IPS-18c (cell line): ENCODE measurements around the gene DCDC2B.
"Not testable (repeated sequence)": the region's sequence is repeated elsewhere in the genome, so short reads cannot be mapped to it uniquely, and the experiment has no call there.

Experiments
- H3K4me3 ChIP-seq: 2 replicates; pipeline ENCODE4 v1.7.0; 2013; ENCODE audit warnings: low read depth, mild to moderate bottlenecking, low read length, moderate library complexity; ENCODE audit not compliant: insufficient read depth
- H3K9me3 ChIP-seq: one replicate; pipeline ENCODE4 v1.6.1; 2013; ENCODE audit warnings: mild to moderate bottlenecking, low read length, moderate library complexity; ENCODE audit not compliant: control insufficient read depth, insufficient read depth

The DCDC2B gene

DNA sequence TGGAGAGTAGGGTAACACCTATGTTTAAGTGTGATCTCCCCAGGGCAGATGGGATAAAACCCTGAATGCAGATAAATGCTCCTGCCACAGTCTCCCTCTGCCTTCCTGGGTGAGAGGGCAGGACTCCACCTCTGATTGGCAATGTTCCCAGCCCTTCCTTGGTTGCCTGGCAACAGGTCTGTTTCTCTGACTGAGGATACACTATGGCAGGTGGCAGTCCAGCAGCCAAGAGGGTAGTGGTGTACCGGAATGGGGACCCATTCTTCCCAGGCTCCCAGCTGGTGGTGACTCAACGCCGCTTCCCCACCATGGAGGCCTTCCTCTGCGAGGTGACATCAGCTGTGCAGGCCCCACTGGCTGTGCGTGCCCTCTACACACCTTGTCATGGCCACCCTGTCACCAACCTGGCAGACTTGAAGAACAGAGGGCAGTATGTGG is at the start of gene DCDC2B:
Gene DCDC2B (plus strand): TSS at position 199 of the 438 bp plus-strand sequence. CDS start 5 bp downstream, at position 204.
- H3K4me3 ChIP-seq: no peak within 1 kb of the TSS
- no peaks in the 10 kb centered on the region for H3K9me3 ChIP-seq

DNA sequence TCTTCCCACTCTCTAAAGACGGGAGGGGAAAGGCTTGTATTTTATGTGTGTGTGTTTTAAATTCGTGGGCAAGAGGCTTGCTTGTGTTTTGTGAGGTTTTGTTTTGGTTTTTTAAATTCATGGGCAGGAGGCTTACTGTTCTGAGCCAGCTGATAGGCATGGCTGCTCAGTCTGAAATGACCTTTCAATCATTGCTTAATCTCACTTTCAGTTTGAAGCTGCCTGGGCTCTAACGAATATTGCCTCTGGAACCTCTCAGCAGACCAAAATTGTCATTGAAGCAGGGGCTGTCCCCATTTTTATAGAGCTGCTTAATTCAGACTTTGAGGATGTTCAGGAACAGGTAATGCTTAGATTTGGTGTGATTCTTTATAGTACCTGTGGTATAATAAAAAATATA is 49.7 kb upstream of the DCDC2B start:
- Histone ChIP-seq H3K4me3 (no peak overlapping the region), H3K9me3 (no peaks in the 10 kb centered on the region)

DNA sequence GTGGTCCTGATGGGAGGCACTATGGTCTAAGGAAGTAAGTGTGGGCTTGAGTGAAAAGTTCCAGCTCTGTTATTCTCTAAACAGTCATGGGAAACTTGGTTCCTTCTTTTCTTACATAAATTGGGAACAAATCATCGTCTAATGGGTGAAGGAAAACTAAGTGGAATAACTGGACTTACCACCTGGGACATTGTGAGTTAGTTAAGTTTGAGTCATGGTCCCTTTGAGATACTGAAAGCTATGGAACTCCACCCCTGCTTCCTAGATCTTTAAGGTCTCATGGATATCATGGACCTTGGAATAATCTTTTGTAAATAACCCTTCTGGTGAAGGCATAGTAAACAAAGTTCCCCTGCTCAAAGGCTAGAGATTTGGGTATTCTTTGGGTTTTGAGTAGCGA is 45.5 kb upstream of the DCDC2B start:
- no peak overlapping the region for H3K4me3 ChIP-seq
- H3K9me3 ChIP-seq: no peaks in the 10 kb centered on the region

DNA sequence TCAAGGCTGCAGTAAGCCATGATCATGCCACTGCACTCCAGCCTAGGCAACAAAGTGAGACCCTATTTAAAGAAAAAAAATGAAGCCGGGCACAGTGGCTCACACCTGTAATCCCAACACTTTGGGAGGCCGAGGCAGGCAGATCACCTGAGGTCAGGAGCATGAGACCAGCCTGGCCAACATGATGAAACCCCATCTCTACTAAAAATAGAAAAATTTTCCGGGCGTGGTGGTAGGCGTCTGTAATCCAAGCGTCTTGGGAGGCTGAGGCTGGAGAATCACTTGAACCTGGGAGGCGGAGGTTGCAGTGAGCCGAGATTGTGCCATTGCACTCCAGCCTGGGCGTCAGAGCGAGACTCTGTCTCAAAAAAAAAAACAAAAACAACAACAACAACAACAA is 43.3 kb upstream of the DCDC2B start:
- not testable (repeated sequence) for H3K9me3 ChIP-seq, H3K4me3 ChIP-seq

DNA sequence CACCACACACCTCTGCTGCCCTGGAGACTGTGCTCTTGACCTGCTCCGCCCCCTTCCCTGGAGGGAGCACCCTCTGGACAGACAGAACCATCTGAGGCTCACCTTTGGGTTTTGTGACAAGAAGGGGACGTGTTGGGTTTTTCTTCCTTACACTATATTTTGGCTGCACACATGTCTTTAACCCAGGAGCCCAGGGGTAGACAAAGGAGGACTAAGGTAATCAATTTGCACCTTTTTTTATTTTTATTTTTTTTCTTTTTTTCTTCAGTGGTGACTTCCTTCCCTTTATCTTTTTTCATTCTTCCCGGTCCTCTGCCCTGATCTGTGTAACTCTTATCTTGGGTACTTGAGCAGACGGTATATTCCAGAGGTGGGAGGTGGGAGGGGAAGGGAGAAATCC is 37.9 kb upstream of the DCDC2B start:
- no peak overlapping the region for H3K4me3 ChIP-seq
- no peaks in the 10 kb centered on the region for H3K9me3 ChIP-seq

DNA sequence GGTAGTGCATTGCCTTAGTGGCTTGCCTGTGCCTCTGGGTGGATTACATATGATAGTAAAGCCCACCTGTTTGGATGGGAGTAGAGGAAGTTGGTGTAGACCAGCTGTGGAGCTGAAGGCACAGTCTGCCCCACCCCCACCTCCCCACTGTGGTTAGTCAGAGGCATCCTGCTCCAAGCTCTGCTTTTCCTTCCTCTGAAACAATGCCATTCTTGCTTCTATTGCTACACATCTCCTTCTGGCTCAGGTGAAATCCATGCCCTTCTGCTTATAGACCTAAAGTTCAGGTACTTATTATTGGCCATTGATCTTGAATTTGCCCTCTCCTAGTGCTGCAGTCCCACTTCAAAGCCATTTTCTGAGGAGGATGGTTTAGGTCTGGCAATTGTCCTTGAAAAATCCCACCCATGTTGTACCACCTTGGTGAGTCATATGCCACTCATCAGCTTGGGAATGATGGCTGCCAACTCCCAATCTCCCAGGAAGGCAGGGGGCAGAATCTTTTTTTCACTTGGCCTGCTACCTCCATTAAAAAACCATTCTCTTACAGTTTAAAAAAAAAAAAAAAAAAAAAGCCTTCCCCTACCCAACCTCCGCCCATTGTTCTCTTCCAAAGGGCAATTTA is 36.2 kb upstream of the DCDC2B start:
- Histone ChIP-seq H3K9me3 (no peaks in the 10 kb centered on the region), H3K4me3 (no peak overlapping the region)

DNA sequence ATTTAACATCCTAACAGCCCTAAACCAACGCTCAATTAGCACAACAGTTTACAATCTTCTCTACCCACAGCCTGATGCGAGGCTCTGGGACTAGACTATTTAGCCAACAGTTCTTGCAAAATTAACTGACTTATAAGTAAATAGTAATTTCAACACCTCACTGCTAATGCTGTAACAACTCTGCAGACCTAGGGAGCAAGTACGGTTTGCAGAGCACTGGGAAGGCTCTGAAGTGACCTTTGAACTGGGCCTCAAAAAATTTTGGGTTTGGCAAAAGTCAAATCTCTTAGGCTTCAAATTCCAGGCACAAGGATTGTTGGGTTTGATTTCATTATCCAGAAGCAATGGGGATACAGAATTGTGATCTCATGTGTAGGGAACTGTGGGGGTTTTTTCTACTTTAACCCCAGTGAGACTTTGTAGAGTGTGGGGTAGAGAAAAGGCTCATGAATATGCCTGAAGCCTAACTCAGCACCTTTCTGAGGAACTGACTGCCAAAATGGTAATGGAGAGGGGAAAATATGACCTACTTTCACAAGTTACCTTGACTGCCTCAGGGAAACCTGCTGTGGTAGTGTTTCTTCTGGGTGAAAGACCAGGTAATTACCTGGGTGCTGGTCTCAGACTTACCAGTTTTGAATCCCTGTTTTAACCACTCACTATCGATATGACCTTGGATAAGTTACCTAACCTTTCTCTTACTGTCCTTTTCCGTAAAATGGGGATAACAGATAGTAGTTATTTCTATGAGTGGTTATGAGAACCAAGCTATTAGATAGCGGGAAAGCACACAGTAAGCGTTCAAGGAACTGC is 30.3 kb upstream of the DCDC2B start:
- Histone ChIP-seq H3K4me3 (peak overlapping the region; percentile 43; the same call in 1 of the 2 replicates), H3K9me3 (no peaks in the 10 kb centered on the region)

DNA sequence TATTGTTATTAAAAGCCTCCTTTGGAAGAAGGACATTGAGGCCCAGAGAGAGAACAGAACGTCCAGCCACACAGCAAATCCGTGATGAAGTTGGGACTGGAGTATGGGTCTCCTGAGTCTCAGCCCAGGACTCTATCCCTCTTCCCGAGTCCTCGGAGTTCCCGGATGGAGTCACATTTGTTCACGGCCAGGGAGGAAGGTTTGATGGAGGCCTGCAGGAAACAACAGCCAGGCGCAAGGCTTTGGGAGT is 29.8 kb upstream of the DCDC2B start:
- peak overlapping the region; percentile 43; the same call in 1 of the 2 replicates for H3K4me3 ChIP-seq
- H3K9me3 ChIP-seq: no peaks in the 10 kb centered on the region

DNA sequence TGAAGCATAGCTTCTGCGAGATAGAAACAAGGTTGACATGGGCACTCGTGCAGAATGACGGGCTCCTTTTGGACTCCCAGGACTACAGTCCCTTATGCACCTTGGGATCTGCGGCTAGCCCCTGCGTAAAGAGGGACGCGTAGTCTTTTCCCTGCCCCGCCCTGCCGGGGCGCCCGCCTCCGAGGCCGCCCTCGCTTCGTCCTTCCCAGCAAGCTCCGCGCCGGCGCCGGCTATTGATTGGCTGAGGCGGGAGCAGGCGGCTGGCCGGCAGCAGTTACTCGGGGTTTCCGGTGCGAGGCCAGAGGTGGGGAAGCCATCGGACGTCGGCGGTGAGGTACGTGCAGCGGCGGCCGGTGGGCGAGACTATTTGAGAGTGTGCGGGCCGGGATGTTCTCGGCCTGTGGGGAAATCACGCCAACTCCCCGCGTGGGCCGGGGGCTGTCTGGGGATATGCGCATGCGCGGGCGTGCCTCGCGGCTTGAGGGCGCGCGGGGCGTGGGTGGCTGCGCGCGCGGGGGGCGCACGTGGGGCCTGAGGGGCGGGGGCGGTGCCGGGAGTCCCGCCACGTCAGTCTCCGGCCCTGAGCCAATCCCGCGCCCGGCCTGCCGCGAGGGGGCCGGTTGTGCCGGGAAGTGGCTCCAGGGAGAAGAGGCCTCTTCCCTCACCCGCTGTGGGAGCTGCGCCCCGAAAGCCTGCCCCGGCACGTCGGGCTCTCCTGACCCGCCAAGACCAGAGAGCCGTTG is 29.3 kb upstream of the DCDC2B start, which contains the start of gene TXLNA:
Gene TXLNA (plus strand): TSS at position 233 of the 743 bp plus-strand sequence. CDS start 671 bp downstream, outside the sequence.
- Histone ChIP-seq H3K9me3 (no peaks in the 10 kb centered on the region), H3K4me3 (peak within 1 kb of the TSS; percentile 68)

DNA sequence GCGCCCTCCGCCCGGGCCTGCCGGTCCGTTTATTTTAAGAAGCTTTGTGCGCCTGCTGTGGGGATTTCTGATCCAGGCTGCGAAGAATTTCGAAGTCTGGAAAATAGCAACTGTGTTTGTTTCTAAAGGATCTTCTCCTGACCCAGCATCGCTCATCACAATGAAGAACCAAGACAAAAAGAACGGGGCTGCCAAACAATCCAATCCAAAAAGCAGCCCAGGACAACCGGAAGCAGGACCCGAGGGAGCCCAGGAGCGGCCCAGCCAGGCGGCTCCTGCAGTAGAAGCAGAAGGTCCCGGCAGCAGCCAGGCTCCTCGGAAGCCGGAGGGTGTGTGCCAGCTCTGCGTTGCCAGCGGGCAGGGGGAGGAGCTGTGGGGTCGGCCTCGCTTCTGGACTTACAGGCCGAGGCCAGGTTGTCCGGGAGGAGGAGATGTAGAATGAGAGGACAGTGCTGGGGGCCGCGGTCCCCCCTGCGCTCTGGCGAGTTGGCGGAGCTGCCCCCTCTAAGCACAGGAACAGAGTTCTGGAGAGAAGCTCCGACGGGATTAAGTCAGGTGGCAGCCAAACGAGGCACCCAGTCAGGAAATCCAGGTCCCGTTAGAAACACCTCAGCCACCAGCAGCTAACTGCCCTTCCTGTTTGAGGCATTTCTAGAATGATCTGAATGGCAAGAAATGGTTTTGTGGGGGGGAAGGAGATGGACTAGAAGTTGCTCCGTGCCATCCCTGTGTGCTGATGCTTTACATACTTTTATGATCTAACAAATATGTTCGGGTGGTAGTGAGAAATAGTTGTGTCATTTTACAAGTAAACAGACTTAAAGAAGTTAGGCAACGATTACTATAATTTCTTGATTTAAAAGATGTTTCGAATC is 28.5 kb upstream of the DCDC2B start:
- peak overlapping the region; percentile 68 for H3K4me3 ChIP-seq
- no peaks in the 10 kb centered on the region for H3K9me3 ChIP-seq

DNA sequence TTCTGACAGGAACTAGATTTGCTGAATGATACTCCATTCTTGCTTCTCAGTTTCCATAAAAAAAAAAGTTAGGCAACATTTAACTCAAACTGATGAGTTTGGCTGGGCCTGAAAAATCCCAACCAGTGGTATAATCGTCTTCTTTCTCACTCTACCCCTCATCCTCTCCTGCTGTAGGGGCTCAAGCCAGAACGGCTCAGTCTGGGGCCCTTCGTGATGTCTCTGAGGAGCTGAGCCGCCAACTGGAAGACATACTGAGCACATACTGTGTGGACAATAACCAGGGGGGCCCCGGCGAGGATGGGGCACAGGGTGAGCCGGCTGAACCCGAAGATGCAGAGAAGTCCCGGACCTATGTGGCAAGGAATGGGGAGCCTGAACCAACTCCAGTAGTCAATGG is 27.8 kb upstream of the DCDC2B start:
- Histone ChIP-seq H3K9me3 (no peaks in the 10 kb centered on the region), H3K4me3 (0 out of 2 replicates have a peak overlapping the region, but pooled peaks have one; percentile 20)

DNA sequence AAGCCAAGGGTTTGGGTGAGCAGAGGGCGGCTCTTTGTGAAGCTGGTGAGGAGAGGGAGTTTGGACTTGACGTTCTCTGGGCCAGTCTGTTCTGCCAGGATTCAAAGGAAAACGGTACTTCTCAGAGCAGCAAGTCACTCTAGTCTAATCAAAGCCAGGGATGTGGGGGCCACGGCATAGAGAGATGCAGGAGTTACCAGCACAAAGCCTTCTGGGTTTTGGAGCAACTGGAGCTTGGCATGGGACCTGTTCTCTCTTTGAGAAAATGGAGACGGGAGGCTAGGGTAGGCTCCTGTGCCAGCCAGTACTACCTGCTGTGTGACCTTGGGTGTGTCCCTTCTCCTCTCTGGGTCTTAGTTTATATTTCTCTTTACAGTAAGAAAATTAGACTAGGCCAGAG is 27.3 kb upstream of the DCDC2B start:
- no peaks in the 10 kb centered on the region for H3K9me3 ChIP-seq
- peak overlapping the region; percentile 20; the same call in 1 of the 2 replicates for H3K4me3 ChIP-seq

DNA sequence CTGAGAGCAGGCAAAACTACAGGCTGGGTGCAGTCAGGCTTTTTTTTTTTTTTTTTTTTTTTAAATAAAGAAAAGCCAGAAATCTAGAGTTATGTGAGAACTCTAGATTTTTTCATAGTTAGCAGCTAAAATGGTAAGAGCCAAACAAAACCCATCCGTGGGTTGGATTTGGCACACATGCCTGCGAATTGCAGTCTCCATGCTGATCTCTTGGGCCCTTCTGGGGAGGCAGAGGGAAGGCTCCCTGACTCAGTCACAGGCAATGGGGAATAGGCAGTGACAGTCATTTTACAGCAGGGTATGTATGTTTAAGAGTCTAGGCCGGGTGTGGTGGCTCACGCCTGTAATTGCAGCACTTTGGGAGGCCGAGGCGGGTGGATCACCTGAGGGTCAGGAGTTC is 26.8 kb upstream of the DCDC2B start:
- H3K9me3 ChIP-seq: no peaks in the 10 kb centered on the region
- H3K4me3 ChIP-seq: no peak overlapping the region

DNA sequence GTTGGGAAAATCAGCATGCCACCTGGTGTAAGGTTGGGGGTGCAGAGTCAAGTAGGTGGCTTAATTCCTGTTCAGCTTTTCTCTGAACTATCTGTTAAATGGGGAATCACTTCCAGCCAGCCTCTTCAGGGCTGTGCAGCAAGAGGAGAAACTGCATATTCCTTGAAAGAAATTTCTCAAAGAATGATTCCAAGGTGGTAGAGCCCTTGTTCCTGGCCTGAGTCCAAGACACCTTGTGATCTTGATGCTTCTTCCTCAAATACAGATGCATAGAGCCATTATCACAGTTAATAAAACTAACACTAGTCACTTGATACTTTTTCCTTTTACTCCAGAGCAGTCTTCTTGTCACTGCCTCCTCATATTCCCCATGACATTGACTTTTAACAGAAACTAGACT is 24.2 kb upstream of the DCDC2B start:
- peaks cover under 1% of the 10 kb centered on the region for H3K9me3 ChIP-seq
- no peak overlapping the region for H3K4me3 ChIP-seq

DNA sequence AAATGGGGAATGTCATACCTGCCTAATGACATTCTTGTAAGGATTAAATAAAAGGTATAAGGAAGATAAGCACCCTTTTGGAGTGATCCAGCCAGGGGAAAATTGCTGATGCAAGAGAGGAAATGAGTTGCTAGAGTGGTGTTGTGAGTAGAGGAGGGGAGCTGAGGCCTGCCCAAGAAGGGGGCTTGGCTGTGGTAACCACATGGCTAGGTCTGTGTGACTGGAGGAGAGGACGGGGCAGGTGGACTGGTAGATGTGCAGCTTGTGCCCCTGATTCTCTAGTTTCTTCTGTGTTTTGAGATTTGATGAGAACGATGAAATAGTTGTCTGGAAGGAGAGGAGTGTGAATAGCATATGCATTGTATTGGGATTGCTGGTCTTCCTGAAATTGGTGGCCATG is 22.8 kb upstream of the DCDC2B start:
- Histone ChIP-seq H3K4me3 (no peak overlapping the region), H3K9me3 (peaks cover 4% of the 10 kb centered on the region)

DNA sequence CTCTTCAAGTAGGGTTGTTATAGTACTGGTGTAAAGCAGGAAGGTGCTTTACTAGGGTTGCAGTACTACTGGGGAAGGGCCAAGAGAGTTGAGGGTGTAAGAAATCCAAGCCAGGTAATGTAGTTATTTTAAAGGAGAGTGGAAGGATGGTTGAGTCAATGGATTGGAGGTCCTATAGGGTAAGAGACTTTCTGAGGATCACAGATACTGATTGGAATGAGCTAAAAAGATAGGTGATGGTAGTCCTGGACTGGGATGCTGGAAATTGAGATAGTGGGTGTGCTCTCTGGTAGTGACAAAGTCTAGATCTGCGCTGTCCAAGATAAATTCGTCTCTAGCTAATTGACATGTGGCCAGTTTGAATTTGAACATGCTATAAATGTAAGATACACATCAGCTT is 22.4 kb upstream of the DCDC2B start:
- Histone ChIP-seq H3K4me3 (no peak overlapping the region), H3K9me3 (peaks cover 4% of the 10 kb centered on the region)

DNA sequence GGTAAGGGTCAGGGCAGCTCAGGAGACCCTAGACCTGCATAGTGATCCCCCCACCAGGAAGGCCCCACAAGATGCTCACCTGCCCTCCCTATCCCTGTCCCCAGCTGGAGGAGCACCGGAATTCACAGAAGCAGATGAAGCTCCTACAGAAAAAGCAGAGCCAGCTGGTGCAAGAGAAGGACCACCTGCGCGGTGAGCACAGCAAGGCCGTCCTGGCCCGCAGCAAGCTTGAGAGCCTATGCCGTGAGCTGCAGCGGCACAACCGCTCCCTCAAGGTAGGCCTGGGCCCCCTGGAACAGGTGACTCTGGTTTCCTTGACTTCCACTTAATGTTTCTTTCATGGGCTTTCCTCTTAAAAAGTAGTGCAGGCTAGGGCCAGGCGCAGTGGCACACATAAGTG is 21.0 kb upstream of the DCDC2B start:
- Histone ChIP-seq H3K4me3 (no peak overlapping the region), H3K9me3 (peaks cover 4% of the 10 kb centered on the region)
